OCI-M2 (cell line): ENCODE measurements around the gene TXNRD2.
A peak's percentile ranks its signal among the peaks of the same experiment; 100 is the strongest.
"Not testable (repeated sequence)": the region's sequence is repeated elsewhere in the genome, so short reads cannot be mapped to it uniquely, and the experiment has no call there.

Source experiments
- DNase-seq: peaks from one replicate; lab custom pipeline; 2025; ENCODE audit not compliant: unreplicated experiment; lab: John Stamatoyannopoulos, UW

The TXNRD2 gene

GRCh38 chr22:19923914-19924513, 17.6 kb downstream of the TXNRD2 start:
- no peak for DNase-seq

DNA sequence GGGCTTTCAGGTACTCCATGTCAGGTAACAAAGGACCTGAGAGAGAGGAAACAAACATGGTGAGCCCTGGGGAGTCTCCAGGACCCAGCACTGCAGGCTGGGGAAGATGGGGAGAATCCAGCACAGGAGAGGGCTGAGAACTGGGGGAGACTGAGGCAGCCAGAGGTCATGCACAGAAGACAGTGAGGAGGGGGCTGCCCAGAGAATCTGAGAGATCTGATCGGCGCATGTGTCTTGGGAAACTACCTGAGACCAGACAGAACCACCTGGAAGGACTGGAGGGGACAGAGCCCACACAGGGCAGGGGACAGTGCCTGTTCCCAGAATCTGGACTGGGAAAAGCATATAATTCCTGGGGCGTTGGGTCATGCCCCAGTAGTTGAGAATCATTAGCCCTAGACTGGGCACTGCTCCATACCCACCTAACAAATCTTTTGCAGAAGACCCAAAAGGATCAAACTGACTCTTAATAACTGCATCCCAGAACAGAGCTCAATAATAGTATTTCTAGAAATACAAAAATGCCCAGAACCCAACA, 20.0 kb downstream of the TXNRD2 start:
- DNase-seq: no peak

GRCh38 chr22:19919701-19920363, 21.8 kb downstream of the TXNRD2 start:
- no peak for DNase-seq

DNA sequence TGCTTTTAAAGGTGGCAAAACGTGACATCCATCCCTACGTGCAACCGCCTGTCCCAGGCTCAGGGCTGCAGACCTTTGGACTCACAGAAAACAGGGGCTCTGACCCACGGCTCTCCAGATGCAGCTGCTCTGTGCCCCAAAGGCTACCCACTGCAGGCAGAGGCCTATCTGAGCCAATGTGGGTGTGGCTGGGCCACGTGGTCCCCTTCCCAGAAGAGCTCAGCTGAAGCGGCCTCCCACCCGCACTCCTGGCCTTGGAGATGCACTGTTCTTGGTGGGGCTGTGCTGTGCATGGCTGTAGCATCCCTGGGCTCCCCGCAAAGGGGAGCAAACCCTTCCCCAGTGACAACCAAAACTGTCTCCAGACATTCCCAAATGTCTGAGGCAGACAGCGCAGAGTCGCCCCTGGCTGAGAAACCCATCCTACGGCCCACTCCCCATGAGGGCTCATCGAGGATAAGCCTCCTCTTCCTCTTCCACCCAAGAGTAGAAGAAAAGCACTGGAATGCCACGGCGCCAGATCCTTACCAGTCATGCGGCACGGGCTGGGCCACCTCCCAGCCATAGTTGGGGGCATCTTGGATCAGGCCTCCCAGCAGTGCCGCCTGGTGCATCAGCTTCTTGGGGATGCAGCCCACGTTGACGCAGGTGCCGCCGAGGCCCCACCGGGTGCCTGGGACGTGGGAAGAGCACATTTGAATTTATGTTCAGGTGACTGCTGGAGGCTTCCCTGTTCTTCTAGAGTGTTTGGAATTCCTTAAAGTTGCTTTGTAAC, 23.1 kb downstream of the TXNRD2 start:
- DNase-seq: no peak

DNA sequence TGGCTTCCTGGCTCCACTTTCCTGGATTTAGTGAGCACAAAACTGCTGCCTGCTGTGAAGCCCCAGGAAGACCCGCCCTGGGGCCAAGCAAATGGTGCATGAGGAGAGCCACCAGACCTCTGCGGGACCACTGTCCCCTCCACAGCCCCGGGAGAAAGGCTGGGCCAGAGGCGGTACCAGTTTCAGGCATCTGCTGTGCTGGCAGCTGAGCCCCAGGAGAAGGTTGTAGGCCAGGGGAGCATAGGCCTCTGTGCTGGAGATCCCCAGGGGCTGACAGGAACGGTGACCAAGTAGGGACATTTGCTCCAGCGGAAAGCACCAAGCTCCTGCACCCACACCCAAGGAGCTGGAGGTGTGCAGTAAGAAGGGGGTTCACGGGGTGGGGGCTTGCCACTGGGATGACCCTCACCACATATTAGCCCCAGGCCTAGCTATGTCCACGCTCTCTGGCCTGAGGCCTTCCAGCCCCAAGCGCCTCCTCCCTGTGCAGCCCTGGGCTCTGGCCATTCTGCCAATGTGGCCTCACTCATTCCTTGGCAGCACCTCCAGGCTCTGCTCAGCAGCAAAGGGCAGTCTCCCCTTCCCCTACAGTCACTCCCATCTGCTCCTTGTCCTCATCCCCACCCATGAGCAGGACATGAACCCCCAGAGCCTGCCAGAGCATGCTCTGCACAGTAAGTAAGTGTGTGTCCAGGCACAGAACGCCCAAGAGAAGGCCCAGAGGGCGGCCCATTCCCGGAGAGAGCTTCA, 24.1 kb downstream of the TXNRD2 start:
- DNase-seq: no peak

- DNase-seq: no peak
These were observed 24.7 kb downstream of the TXNRD2 start for GRCh38 chr22:19916941-19917340.

- no peak for DNase-seq
These were observed 25.6 kb downstream of the TXNRD2 start for GRCh38 chr22:19916006-19916405.

- DNase-seq: no peak
These were observed 26.2 kb downstream of the TXNRD2 start for GRCh38 chr22:19915287-19915954.

DNA sequence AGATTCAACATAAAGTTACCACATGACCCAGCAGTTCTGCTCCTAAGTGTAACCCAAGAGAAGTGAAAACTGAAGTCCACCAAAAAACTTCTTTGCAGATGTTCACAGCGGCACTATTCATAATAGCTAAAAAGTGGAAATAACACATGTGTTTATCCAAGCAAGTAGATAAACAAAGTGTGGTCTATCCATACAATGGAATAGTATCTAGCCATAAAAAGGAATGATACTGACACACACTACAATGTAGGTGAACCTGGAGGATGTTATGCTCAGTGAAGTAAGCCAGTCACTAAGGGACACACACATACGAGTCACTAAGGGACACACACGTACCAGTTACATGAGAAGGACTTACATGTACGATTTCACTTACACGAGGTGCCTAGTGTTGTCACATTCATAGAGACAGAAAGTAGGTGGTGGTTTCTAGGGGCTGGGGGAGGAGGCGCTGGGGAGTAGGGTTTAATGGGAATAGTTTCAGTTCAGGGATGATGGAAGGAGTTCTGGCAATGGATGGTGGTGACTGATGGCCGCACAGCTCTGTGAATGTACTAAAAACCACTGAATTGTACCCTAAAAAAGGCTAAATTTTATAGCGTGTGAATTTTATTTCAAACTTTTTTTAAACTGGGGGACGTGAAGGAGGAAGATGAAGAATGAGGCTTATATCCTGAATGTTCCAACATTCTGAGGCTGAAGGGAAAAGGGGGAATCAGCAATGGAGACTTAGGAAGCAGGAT, 27.2 kb downstream of the TXNRD2 start:
- DNase-seq: no peak

GRCh38 chr22:19913337-19913936, 28.2 kb downstream of the TXNRD2 start:
- no peak for DNase-seq

DNA sequence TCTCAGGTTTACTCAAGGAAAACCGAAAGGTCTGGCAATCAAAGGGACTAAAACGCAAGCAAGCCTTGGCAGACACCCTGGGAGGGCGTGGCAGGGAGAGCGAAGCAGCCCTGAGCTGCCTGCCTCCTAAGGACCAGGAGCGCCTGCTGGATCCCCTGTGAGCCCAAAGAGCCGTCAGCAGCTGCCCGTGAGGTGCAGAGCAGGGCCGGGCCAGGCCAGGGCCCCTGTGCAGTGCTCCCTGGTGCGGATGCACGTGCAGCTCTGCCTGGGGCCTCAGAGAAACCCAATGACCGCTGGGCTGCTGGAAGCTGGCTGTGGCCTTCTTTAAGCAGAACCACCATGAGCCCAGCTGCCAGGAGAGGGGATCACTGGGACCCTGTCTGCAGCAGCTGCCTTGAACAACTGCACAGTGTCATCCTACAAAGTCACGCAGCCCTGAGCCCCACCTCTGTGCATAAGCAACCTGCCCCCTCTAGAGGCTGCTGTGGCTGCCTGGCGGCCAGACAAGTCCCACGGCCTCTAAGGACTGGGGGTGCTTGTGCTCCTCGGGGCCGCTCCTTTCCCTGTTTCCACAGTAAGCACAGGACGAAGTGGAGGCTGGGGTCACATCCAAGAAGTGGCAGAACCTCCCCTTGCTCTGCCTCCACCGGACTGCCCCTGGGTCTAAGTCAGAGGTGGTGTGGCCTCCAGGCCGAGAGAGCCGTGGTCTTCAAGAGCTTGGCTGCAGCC, 29.2 kb downstream of the TXNRD2 start:
- no peak for DNase-seq

- DNase-seq: no peak
These were observed 29.9 kb downstream of the TXNRD2 start for GRCh38 chr22:19911540-19912270.

GRCh38 chr22:19910180-19910744, 31.4 kb downstream of the TXNRD2 start:
- no peak for DNase-seq

DNA sequence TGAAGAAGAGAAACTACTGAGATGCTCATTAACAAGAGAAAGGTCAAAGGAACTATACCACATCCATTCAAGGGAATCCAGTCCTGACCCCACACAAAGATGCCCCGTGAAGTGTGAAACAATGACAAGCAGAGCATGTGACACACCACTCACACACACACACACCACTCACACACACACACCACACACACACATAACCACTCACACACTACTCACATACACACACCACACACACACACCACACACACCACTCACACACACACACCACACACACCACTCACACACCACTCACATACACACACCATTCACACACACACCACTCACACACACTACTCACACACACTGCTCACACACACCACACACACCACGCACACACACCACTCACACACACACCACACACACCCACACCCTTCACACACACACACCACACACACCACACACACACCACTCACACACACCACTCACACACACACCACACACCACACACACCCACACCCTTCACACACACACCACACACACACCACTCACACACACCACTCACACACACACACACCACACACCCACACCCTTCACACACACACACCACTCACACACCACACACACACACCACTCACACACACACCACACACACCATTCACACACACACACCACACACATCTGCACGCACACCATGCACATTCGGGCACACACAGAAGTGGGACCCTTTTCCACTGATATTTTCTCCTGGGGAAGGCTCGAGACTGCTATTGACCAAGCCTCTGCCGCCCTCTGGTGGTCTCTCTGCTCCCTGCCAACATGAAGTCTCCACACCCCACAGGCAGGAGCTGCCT, 32.1 kb downstream of the TXNRD2 start:
- DNase-seq: peak; percentile 38

DNA sequence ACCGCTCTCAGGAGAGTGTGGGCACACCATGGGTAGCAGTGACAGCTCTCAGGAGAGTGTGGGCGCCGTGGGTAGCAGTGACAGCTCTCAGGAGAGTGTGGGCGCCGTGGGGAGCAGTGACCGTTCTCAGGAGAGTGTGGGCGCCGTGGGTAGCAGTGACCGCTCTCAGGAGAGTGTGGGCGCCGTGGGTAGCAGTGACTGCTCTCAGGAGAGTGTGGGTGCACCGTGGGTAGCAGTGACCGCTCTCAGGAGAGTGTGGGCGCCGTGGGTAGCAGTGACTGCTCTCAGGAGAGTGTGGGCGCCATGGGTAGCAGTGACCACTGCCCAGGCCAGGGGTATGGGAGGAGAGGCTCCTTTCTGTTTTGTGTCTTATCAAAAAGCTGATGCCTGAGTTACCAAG, 33.7 kb downstream of the TXNRD2 start:
- DNase-seq: not testable (repeated sequence)

GRCh38 chr22:19906864-19907263, 34.8 kb downstream of the TXNRD2 start:
- not testable (repeated sequence) for DNase-seq
